Right lobe of liver (tissue), 4 donors: Measurements from ENCODE around the gene PINK1.

ENCODE experiments used
- POLR2A ChIP-seq: fragments of 450-650 bp; IDR thresholded peaks from one replicate; pipeline ENCODE4 v1.6.1; 2017; ENCODE audit warnings: antibody characterized with exemption, mild to moderate bottlenecking
- TF ChIP-seq, protein P1 (sequence below), 4 donors: fragments of 200-600 bp in 3 of 4; fragments of 450-650 bp in 1 of 4; IDR thresholded peaks; one replicate each; pipeline versions ENCODE4 v1.5.1 to v1.8.0; 2016 to 2022; ENCODE audit warnings: antibody characterized with exemption in 4 of 4, mild to moderate bottlenecking in 2 of 4
- donor health status: DM: no; HTN: no; CAD: no.
- donor health status: DM: no; HTN: no; CAD: no.
- donor health status: DM: no; HTN: yes; CAD: no.

DNA sequence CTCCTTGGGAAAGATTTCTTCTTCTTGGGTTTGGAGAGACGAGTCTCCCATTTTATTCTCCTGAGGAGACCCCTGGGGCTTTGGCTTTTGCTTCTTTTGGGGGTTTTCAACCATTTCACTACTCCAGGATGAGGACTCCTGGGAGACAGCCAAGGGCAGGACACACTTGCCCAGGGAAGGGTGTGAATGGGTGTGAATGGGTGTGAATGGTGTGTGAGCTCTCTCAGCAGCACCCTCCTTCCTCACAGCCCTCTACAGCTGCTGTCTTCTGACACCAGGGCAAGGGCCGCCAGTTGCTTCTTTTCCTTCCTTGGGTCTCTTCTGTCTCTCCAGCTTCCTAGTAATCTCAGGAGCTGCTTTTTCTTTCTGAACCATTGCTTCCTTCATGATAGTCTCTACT is 60.4 kb downstream of the PINK1 start:
- no peak for TF ChIP-seq POLR2A
- TF ChIP-seq, protein P1, sequence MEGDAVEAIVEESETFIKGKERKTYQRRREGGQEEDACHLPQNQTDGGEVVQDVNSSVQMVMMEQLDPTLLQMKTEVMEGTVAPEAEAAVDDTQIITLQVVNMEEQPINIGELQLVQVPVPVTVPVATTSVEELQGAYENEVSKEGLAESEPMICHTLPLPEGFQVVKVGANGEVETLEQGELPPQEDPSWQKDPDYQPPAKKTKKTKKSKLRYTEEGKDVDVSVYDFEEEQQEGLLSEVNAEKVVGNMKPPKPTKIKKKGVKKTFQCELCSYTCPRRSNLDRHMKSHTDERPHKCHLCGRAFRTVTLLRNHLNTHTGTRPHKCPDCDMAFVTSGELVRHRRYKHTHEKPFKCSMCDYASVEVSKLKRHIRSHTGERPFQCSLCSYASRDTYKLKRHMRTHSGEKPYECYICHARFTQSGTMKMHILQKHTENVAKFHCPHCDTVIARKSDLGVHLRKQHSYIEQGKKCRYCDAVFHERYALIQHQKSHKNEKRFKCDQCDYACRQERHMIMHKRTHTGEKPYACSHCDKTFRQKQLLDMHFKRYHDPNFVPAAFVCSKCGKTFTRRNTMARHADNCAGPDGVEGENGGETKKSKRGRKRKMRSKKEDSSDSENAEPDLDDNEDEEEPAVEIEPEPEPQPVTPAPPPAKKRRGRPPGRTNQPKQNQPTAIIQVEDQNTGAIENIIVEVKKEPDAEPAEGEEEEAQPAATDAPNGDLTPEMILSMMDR (IDR thresholded peaks at IDR 0.05): no peak
